EH (cell line): Measurements from ENCODE around the gene SIGLEC15.
"Not testable (repeated sequence)": the region's sequence is repeated elsewhere in the genome, so short reads cannot be mapped to it uniquely, and the experiment has no call there.

ENCODE experiments used
- DNase-seq: peaks from one replicate; pipeline ENCODE4 v3.0.0-alpha.2; 2015; ENCODE audit warnings: low read depth

Gene SIGLEC15, protein sequence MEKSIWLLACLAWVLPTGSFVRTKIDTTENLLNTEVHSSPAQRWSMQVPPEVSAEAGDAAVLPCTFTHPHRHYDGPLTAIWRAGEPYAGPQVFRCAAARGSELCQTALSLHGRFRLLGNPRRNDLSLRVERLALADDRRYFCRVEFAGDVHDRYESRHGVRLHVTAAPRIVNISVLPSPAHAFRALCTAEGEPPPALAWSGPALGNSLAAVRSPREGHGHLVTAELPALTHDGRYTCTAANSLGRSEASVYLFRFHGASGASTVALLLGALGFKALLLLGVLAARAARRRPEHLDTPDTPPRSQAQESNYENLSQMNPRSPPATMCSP

DNA sequence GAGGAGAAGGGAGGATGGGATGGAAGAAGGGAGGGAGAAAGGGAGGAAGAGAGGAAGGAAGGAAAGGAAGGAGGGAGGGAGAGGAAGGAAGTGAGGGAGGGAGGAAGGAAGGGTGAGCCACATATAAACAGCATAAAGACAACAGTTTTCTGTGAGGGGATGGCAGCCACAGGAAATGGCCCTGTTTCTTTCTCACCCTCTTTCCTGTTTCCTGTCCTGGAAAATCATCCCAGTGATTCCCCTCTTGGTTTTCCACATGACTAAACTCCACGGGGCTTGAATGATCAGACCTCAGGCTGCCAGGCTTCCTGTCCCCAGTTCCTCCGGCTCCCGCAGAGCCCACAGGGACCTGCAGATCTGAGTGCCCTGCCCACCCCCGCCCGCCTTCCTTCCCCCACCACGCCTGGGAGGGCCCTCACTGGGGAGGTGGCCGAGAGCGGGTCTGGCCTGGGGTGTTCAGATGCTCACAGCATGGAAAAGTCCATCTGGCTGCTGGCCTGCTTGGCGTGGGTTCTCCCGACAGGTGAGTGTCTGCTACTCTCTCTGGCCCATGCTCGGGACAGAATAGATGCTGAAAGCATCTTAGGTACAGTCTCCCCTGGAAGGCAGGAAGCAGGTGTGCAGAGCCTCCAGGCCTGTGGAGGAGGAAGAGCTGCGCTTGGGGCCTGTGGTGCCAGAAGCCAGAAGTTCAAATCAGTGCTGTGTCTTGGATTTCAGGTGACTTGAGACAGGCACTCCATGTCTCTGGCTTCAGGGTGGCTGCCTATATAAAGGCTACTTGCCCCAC, at the start of gene SIGLEC15:
TSS of gene SIGLEC15 (plus strand) at position 418 of the 787 bp plus-strand sequence. CDS start at position 472, 54 bp downstream.
- no peak for DNase-seq

GRCh38 chr18:45775743-45776142, 49.7 kb upstream of the SIGLEC15 start:
- DNase-seq = no peak

GRCh38 chr18:45777393-45777792, 48.1 kb upstream of the SIGLEC15 start:
- DNase-seq = peak; percentile 95

DNA sequence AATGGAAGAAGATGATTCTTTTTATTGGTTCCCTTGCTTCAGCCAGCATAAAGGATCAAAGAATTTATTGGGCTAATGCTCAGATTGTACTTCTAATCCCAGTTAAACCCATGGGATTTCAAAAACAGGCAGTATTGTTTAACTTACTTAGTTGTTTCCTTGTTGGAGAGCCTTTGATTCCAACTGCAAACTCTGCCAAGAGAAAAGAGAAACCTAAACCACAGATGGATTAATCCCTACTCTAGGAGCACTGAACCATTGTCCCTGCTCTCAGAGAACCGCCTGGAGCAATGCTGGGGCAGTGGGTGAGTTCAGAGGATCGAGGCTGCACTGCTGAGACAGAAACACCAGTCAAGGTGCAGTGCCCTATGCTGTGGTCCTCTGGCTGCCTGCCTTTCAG, 44.9 kb upstream of the SIGLEC15 start:
- DNase-seq = no peak

- no peak for DNase-seq
Observed at GRCh38 chr18:45782662-45783061, 42.8 kb upstream of the SIGLEC15 start.

- peak; percentile 88 for DNase-seq
Observed at GRCh38 chr18:45783097-45784075, 42.1 kb upstream of the SIGLEC15 start.

DNA sequence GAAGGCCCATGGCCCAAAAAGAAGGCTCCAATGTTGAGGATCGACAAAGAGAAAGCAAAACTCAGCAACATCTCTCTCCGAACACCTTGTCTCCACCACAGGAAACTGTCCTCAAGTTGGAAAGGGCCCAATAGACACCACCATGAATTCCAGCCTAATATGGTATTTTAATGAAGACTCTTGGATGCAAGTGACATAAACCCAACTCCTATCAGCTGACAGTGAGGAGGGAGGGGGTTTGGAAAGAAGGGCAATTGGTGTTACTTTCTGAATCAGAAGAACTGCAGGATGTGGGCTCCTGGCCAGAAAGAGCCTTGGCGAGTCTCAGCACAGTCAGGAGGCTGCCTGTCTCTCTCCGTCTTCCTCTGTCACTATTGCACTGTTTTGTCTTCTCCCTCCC, 40.3 kb upstream of the SIGLEC15 start:
- peak; percentile 63 for DNase-seq

- DNase-seq = no peak
Observed at GRCh38 chr18:45786941-45787340, 38.5 kb upstream of the SIGLEC15 start.

GRCh38 chr18:45787346-45787745, 38.1 kb upstream of the SIGLEC15 start:
- DNase-seq = peak; percentile 69

DNA sequence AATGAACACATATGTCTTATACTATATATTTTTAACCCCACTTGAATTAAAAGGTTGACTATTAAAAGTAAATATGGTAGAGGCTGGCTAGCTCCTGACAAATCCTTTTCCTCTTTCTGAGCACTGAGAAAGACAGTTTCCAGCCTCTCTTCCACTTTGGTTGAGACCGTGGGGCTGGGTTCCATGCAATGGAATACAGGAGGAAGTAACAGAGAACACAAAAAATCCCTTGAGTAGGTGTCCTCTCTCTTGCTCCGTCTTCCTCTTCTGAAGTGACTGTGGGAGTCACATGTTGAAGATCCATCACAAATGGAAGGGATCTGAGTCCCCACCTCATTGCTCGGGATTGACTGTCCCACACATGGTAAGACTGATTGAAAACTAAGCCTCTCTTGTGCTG, 36.6 kb upstream of the SIGLEC15 start:
- no peak for DNase-seq

GRCh38 chr18:45792506-45793263, 32.8 kb upstream of the SIGLEC15 start:
- DNase-seq = no peak

- peak; percentile 97 for DNase-seq
Observed at GRCh38 chr18:45793264-45793965, 32.1 kb upstream of the SIGLEC15 start.

DNA sequence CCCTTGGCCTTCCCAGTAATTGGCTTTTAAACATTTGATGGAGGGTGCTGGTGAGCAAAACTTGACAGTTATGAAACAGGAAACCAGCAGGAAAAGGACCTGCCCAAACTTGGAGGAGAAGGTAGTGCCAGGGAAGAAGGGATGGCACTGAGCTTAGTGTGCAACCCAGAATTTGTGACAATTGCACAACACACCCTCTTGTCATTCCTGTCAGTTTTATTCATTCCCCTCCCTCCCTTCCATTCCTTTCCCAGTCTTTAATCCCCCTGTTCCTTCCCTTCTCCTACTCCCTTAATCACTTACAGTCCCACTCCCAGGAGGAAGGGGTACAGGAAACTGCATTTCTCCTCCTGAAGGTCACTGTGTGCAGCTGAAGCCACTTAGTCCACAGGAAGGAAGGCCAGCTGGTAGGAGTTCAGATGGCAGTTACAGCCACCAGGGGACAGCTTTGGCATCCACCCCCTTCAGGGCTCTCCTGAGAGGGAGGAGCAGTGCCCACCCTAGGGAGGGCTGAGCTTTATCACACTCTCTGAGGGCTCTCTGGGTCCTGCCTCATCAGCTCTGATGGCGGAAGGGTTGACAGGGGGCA, 24.0 kb upstream of the SIGLEC15 start:
- DNase-seq = peak; percentile 53

DNA sequence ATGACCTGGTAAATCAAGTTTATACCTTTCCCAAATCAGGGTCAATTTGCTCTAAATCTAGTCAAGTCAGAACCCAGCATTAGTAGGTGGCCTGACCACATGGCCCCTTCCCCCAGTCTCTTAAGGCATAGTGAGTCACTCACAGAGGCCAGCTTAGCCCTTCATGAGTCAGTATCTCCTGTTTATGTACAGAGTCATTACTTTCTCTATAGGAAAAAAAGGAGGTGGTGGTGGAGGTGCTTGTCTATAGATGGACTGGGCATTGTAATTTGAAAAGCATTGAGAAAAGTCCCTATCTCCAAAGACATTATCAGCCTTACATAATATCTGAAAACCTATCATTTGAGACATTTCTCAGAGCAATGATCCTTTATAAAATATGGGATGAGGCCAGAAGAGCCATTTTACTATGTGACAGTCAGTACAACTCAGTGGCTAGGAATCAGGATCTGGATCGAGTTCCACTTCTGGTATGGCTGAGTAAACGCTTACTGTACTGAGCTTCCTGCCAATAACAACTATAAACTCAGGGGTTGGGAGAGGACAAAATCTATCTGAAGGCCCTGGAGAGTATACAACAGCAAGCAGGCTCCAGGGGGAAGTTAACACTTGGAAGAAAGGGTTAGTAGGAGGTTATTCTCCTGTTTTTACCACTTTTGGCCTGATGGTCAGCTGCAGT, 22.5 kb upstream of the SIGLEC15 start:
- DNase-seq = peak; percentile 98

- DNase-seq = no peak
Observed at GRCh38 chr18:45805551-45805950, 19.9 kb upstream of the SIGLEC15 start.

- peak; percentile 66 for DNase-seq
Observed at GRCh38 chr18:45806226-45806625, 19.2 kb upstream of the SIGLEC15 start.

GRCh38 chr18:45807144-45807543, 18.3 kb upstream of the SIGLEC15 start:
- not testable (repeated sequence) for DNase-seq

DNA sequence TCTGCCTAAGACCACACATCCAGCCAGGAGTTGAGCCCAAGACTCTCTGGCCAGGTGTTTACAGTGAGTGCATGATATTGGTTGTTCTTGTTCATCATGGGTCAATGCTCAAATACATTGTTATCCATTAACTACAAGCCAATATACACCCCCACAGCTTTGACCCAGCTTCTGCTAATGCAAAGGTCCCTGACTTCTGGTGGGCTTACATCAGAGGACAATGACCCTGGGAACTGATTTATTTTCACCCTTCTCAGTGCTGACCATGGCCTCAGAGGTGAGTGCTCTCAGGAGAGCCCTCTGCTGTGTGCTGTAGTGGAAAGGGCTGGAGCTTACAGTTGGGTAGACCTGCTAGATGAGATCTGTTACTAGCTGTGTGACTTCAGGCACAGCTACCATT, 10.7 kb upstream of the SIGLEC15 start:
- DNase-seq = not testable (repeated sequence)

DNA sequence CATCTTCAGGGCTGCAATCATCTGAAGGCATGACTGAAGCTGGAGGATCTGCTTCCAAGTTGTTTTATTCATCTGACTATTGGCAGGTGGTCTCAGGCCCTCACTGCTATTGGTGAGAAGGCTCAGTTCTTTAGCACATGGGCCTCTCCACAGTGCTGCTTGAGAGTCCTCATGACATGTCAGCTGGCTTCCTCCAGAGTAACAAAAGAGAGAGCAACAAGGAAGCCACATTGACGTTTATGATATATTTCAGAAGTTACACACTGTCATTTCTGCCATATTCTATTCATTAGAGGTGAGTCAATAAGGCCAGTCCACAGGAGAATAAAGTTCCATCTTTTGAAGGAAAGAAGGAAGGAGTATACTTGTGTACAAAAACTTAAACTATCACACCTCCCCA, 7.9 kb upstream of the SIGLEC15 start:
- DNase-seq = no peak

GRCh38 chr18:45818765-45819164, 6.7 kb upstream of the SIGLEC15 start:
- peak; percentile 36 for DNase-seq
